HG02610 (cell line): Measurements from ENCODE around the gene ZNF316.

Source experiments
- ATAC-seq: cut with Tn5 transposase; IDR thresholded peaks from one replicate; pipeline ENCODE4 v1.9.1; 2021; ENCODE audit warnings: mild to moderate bottlenecking, moderate library complexity; ENCODE audit not compliant: unreplicated experiment

ZNF316 gene

GRCh38 chr7:6680146-6680545 is 43.0 kb downstream of the ZNF316 start:
- no peak for ATAC-seq

DNA sequence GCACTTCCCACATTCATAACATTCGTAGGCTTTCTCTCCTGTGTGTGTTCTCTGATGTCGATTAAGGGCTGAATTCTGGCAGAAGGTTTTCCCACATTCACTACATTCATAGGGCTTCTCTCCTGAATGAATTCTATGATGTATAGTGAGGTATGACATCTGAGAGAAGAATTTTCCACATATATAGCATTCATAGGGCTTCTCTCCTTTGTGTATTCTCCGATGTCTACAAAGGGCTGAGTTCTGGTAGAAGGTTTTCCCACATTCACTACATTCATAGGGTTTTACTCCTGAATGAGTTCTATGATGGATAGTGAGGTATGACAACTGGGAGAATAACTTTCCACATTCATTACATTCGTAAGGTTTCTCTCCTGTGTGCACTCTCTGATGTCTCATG is 54.0 kb downstream of the ZNF316 start:
- ATAC-seq: no peak

DNA sequence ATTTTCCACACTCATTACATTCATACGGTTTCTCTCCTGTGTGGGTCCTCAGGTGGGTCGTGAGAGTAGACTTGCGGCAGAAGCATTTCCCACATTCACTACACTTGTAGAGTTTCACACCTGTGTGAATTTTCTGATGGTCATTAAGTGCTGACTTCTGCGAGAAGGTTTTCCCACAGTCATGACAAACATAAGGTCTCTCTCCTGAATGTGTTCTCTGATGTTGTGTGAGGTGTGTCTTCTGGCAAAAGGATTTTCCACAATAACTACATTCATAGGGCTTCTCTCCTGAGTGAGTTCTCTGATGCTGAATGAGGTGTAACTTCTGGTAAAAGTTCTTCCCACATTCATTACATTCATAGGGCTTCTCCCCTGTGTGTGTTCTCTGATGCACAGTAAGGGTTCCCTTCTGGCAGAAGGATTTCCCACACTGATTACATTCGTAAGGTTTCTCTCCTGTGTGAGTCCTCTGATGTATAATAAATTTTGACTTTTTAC is 54.5 kb downstream of the ZNF316 start:
- ATAC-seq: no peak

DNA sequence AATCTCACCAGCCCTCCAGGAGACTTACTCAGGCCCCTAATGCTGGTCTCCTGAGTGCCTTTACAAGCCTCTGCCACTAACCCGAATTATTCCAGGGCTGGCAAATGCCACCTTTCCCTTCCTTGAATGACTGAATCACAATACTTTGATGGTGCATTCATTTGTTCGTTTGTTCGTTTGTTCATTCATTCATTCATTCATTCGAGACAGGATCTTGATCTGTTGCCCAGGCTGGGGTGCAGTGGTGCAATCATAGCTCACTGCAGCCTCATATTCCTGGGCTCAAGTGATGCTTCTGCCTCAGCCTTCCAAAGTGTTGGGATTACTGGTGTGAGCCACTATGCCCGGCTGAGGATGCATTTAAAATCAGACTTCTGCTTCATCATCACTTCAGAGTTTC is 63.7 kb downstream of the ZNF316 start:
- no peak for ATAC-seq

DNA sequence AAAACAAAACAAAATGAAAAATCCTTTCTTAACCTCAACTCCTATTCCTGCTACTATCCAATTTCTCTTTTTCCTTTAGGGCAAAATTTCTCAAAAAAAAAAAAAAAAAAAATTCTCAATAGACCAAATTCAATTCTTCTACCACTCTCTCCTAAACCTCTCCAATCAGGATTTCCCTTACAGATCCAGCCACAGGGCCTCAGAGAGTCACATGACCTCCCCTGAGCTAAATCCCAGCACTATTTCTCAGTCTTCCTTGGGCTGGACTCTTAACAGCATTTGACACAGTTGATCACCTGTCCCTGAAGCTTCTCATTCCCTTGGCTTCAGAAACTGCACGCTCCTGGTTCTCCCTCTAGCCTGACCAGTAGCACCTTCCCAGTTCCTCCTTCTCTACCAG is 64.7 kb downstream of the ZNF316 start:
- ATAC-seq: no peak
